HepG2 (cell line): Measurements from ENCODE around the gene ALKBH5. TPM values are rescaled to one million over a fixed set of nuclear protein-coding genes. Genes with fewer than 3 reads are reported as not detected.

Experiments used
- ATAC-seq: fragments of 200-7000 bp; cut with Tn5 transposase; 3 replicates; pipeline ENCODE4 v1.9.1; 2020; ENCODE audit warnings: mild to moderate bottlenecking, moderate library complexity
- BruUV-seq: library from RNA; stranded (reverse); fragments of 400-500 nt; replicated peaks from 2 replicates; lab custom pipeline; 2021; lab: Mats Ljungman, UMichigan
- CTCF ChIA-PET: fragments of 300-600 bp; formaldehyde crosslinking; extraction: SDS; loops from one replicate; lab custom pipeline; 2021; ENCODE audit warnings: low total read pairs, inconsistent platforms, low intra/inter-chr PET ratio; lab: Yijun Ruan, JAX
- POLR2A ChIA-PET: fragments of 350-600 bp; sonication (Branson Sonifier 250); formaldehyde crosslinking; loops from one replicate; lab custom pipeline; 2020; ENCODE audit warnings: antibody characterized with exemption, inconsistent platforms; lab: Yijun Ruan, JAX
- DNase-seq: peaks from one replicate; pipeline ENCODE4 v3.0.0-alpha.2; 2015; ENCODE audit warnings: low spot score
- FAIRE-seq: peaks from 3 replicates; lab custom pipeline; 2011; peaks lifted over from hg19 to GRCh38; lab: Jason Lieb, UNC
- H2AFZ ChIP-seq: one replicate; pipeline ENCODE4 v1.6.1; 2011; ENCODE audit warnings: low read length, inconsistent platforms
- H3K27ac ChIP-seq: fragments of 300-600 bp; 3 replicates; pipeline ENCODE4 v1.8.0; 2011; ENCODE audit warnings: mixed run types, mild to moderate bottlenecking, mixed read lengths, low read length, inconsistent platforms; ENCODE audit not compliant: insufficient read depth; ENCODE audit errors: extremely low read length
- H3K27me3 ChIP-seq, 2 experiments: fragments of 200-600 bp in 1 of 2; 2 replicates in 1 of 2; 3 replicates in 1 of 2; pipeline versions ENCODE4 v1.6.0 to v1.8.0; 2011; ENCODE audit warnings: low read length in 2 of 2, mild to moderate bottlenecking in 2 of 2, moderate library complexity in 2 of 2, inconsistent platforms in 1 of 2; ENCODE audit not compliant: insufficient read depth in 2 of 2, control insufficient read depth in 1 of 2
- H3K36me3 ChIP-seq, 2 experiments: fragments of 200-600 bp in 1 of 2; replicated peaks in 1 of 2; 2 replicates in 1 of 2; 3 replicates in 1 of 2; pipeline versions ENCODE4 v1.5.1 to v1.8.0; 2011; ENCODE audit warnings: low read length in 2 of 2, inconsistent platforms in 1 of 2; ENCODE audit not compliant: insufficient read depth in 2 of 2, control insufficient read depth in 1 of 2
- H3K4me1 ChIP-seq: 2 replicates; pipeline ENCODE4 v1.5.1; 2012; ENCODE audit warnings: low read length, inconsistent platforms; ENCODE audit not compliant: insufficient read depth
- H3K4me2 ChIP-seq: 2 replicates; pipeline ENCODE4 v1.6.0; 2011; ENCODE audit warnings: low read depth, low read length, inconsistent platforms
- H3K4me3 ChIP-seq, 3 experiments: fragments of 200-600 bp in 1 of 3; sonication (generic), shearing (Covaris generic) in 1 of 3; replicated peaks in 1 of 3; 2 replicates each; pipeline ENCODE4 v1.5.1; 2011 to 2016; ENCODE audit warnings: low read length in 3 of 3, inconsistent platforms in 2 of 3, low read depth in 2 of 3, mild to moderate bottlenecking in 2 of 3, control low read depth in 1 of 3, mixed read lengths in 1 of 3; ENCODE audit not compliant: insufficient read depth in 1 of 3
- H3K79me2 ChIP-seq: one replicate; pipeline ENCODE4 v1.6.1; 2011; ENCODE audit warnings: low read length, inconsistent platforms; ENCODE audit not compliant: insufficient read depth
- H3K9ac ChIP-seq: 2 replicates; pipeline ENCODE4 v1.6.0; 2011; ENCODE audit warnings: mild to moderate bottlenecking, low read depth, low read length, inconsistent platforms; ENCODE audit not compliant: insufficient read depth
- H3K9me3 ChIP-seq: 2 replicates; pipeline ENCODE4 v1.5.1; 2012; ENCODE audit warnings: mild to moderate bottlenecking, low read length
- H4K20me1 ChIP-seq: 2 replicates; pipeline ENCODE4 v1.6.0; 2011; ENCODE audit warnings: inconsistent platforms, mild to moderate bottlenecking, low read length, moderate library complexity; ENCODE audit not compliant: insufficient read depth
- ARHGAP35 ChIP-seq: sonication (generic); formaldehyde crosslinking; IDR thresholded peaks from 2 replicates; pipeline ENCODE4 v1.9.0; 2022; ENCODE audit warnings: mild to moderate bottlenecking, inconsistent platforms, moderate library complexity, missing genetic modification reagents, borderline replicate concordance
- DZIP1 ChIP-seq: sonication (generic); formaldehyde crosslinking; IDR thresholded peaks from 2 replicates; pipeline ENCODE4 v1.5.0; 2020; ENCODE audit warnings: mild to moderate bottlenecking, missing genetic modification reagents
- GATAD2A ChIP-seq: IDR thresholded peaks from 2 replicates; pipeline ENCODE4 v1.6.1; 2016
- SNAPC2 ChIP-seq: sonication (generic); formaldehyde crosslinking; IDR thresholded peaks from 2 replicates; pipeline ENCODE4 v1.8.1; 2022; ENCODE audit warnings: mild to moderate bottlenecking, missing genetic modification reagents
- SRSF4 ChIP-seq: fragments of 200-400 bp; formaldehyde crosslinking; IDR thresholded peaks from one replicate; pipeline ENCODE4 v1.6.1; 2018; ENCODE audit warnings: mild to moderate bottlenecking, low read depth, low read length, moderate library complexity; ENCODE audit not compliant: poor library complexity, severe bottlenecking
- TAF15 ChIP-seq: fragments of 200-400 bp; formaldehyde crosslinking; IDR thresholded peaks from one replicate; pipeline ENCODE4 v1.6.1; 2018; ENCODE audit warnings: mild to moderate bottlenecking, low read depth, low read length; ENCODE audit not compliant: poor library complexity, severe bottlenecking
- TSC22D2 ChIP-seq: sonication (generic); formaldehyde crosslinking; IDR thresholded peaks from 2 replicates; pipeline ENCODE4 v1.5.1; 2020; ENCODE audit warnings: missing genetic modification reagents, mild to moderate bottlenecking, borderline replicate concordance
- ZNF253 ChIP-seq: sonication (generic); formaldehyde crosslinking; IDR thresholded peaks from 2 replicates; pipeline ENCODE4 v1.8.0; 2022; ENCODE audit warnings: mild to moderate bottlenecking, missing genetic modification reagents, borderline replicate concordance
- ZNF33B ChIP-seq: sonication (generic); formaldehyde crosslinking; IDR thresholded peaks from 2 replicates; pipeline ENCODE4 v1.5.1; 2020; ENCODE audit warnings: mild to moderate bottlenecking, missing genetic modification reagents
- ZNF766 ChIP-seq: sonication (generic); formaldehyde crosslinking; IDR thresholded peaks from 2 replicates; pipeline ENCODE4 v1.5.0; 2020; ENCODE audit warnings: missing genetic modification reagents, borderline replicate concordance
- ZNF781 ChIP-seq: sonication (generic); formaldehyde crosslinking; IDR thresholded peaks from 2 replicates; pipeline ENCODE4 v1.5.1; 2020; ENCODE audit warnings: borderline replicate concordance, mild to moderate bottlenecking, missing genetic modification reagents; ENCODE audit errors: not compliant biosample characterization
- ZSCAN20 ChIP-seq: sonication (generic); formaldehyde crosslinking; IDR thresholded peaks from 2 replicates; pipeline ENCODE4 v1.4.0; 2020; ENCODE audit warnings: missing genetic modification reagents, mild to moderate bottlenecking, borderline replicate concordance
- ZZZ3 ChIP-seq: sonication (generic); formaldehyde crosslinking; IDR thresholded peaks from 2 replicates; pipeline ENCODE4 v1.4.0; 2020; ENCODE audit warnings: missing genetic modification reagents, mild to moderate bottlenecking, borderline replicate concordance
- WGBS: methylation state at CpG from one replicate; pipeline ENCODE4 v1.1.6; 2017; ENCODE audit warnings: low lambda C conversion rate; 5-methylcytosine and 5-hydroxymethylcytosine counted together
- in situ Hi-C: cut with HindIII; loops from 2 replicates; pipeline ENCODE4 v1.10.0; 2017; ENCODE audit warnings: low pct_unique_long_range_greater_than_20kb; ENCODE audit not compliant: extremely low pct_ligation_motif_present
- intact Hi-C: fragments of 100-400 bp; cut with micrococcal nuclease; formaldehyde crosslinking; loops from one replicate; pipeline ENCODE4 v1.10.0; 2022; ENCODE audit not compliant: unreplicated experiment
- polyA plus RNA-seq, 8 experiments: library from polyadenylated mRNA; depleted of rRNA in 3 of 8; stranded (reverse) in 7 of 8; unstranded in 1 of 8; fragments of >200 nt; fragmentation: Illumina TruSeq in 4 of 8; extraction: Trizol in 4 of 8; gene quantifications; 2 replicates each; pipeline versions ENCODE4 v1.2.1 to v1.2.3, GENCODE V29; 2011 to 2016; ENCODE audit warnings: low read depth in 4 of 8, missing spikeins in 1 of 8, mixed read lengths in 1 of 8; ENCODE audit not compliant: insufficient read depth in 1 of 8
- total RNA-seq, 5 experiments: library from RNA; depleted of rRNA; stranded (reverse); fragments of >200 nt; fragmentation: Illumina TruSeq; extraction: Trizol; gene quantifications; 2 replicates each; pipeline ENCODE4 v1.2.3, GENCODE V29; 2016; ENCODE audit warnings: low read depth in 1 of 5
- TF ChIP-seq, protein P1 (sequence below): sonication (generic); formaldehyde crosslinking; IDR thresholded peaks from 2 replicates; pipeline ENCODE4 v1.9.0; 2022; ENCODE audit warnings: missing genetic modification reagents, mild to moderate bottlenecking, borderline replicate concordance

ALKBH5 gene
- total and polyA plus RNA-seq, 2 of the 13 experiments (the other 11 are each of a cell fraction or from before 2014, with no cell fraction given): 68.9 to 76.9 TPM

GRCh38 chr17:18194804-18195203, 11.2 kb downstream of the ALKBH5 start:
- Histone ChIP-seq H4K20me1 (peaks cover 54% of the 10 kb centered on the region), H3K4me2 (no peak overlapping the region), H3K36me3 (peaks cover 42 to 71% of the 10 kb centered on the region in 2 experiments)
- TF ChIP-seq TAF15 (no peak), ZSCAN20 (CRISPR knock-in tag) (no peak), TSC22D2 (CRISPR knock-in tag) (no peak), ARHGAP35 (CRISPR knock-in tag) (no peak), ZNF781 (CRISPR knock-in tag) (no peak), ZNF33B (CRISPR knock-in tag) (no peak), GATAD2A (CRISPR knock-in tag) (no peak), ZZZ3 (CRISPR knock-in tag) (no peak), ZNF766 (CRISPR knock-in tag) (no peak), SNAPC2 (CRISPR knock-in tag) (no peak), ZNF253 (CRISPR knock-in tag) (no peak), DZIP1 (CRISPR knock-in tag) (no peak), SRSF4 (no peak)
- TF ChIP-seq, protein P1, sequence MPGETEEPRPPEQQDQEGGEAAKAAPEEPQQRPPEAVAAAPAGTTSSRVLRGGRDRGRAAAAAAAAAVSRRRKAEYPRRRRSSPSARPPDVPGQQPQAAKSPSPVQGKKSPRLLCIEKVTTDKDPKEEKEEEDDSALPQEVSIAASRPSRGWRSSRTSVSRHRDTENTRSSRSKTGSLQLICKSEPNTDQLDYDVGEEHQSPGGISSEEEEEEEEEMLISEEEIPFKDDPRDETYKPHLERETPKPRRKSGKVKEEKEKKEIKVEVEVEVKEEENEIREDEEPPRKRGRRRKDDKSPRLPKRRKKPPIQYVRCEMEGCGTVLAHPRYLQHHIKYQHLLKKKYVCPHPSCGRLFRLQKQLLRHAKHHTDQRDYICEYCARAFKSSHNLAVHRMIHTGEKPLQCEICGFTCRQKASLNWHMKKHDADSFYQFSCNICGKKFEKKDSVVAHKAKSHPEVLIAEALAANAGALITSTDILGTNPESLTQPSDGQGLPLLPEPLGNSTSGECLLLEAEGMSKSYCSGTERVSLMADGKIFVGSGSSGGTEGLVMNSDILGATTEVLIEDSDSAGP (CRISPR knock-in tag): no peak
- TF ChIP-seq, all 625 proteins: peak for 0
- ATAC-seq: no peak
- DNase-seq: no peak
- Histone ChIP-seq H2AFZ (no peak overlapping the region), H3K27ac (no peak overlapping the region), H3K9ac (no peak overlapping the region), H3K27me3 (no peaks in the 10 kb centered on the region), H3K79me2 (peaks cover 92% of the 10 kb centered on the region), H3K4me1 (peaks cover 28% of the 10 kb centered on the region), H3K4me3 (no peak overlapping the region), H3K9me3 (no peaks in the 10 kb centered on the region)
- POLR2A ChIA-PET: no interaction called here
- CTCF ChIA-PET: no interaction called here
- no TSS peak for BruUV-seq
- intact Hi-C loops (no loop called here), in situ Hi-C loops (no loop called here)
- FAIRE-seq: no peak
- 100% methylated on average over 4 of the region's 4 CpGs for WGBS
